Colon (tissue), 2 donors: ENCODE measurements around the gene CCNT2.
"Not testable (repeated sequence)": the region's sequence is repeated elsewhere in the genome, so short reads cannot be mapped to it uniquely, and the experiment has no call there.

Source experiments
- FAIRE-seq: peaks from 2 replicates; lab custom pipeline; 2012; peaks lifted over from hg19 to GRCh38; lab: Jason Lieb, UNC
- donor health status: control.
- donor health status: control.

Gene CCNT2

GRCh38 chr2:134976074-134976702 lies 57.6 kb downstream of the CCNT2 start:
- no peak for FAIRE-seq

GRCh38 chr2:134977104-134977503 lies 58.5 kb downstream of the CCNT2 start:
- FAIRE-seq, result not testable (repeated sequence)

- no peak for FAIRE-seq
These were observed 60.6 kb downstream of the CCNT2 start for GRCh38 chr2:134979221-134979620.

- FAIRE-seq, result no peak
These were observed 62.0 kb downstream of the CCNT2 start for GRCh38 chr2:134980639-134981038.

GRCh38 chr2:134982603-134983002 lies 64.0 kb downstream of the CCNT2 start:
- no peak for FAIRE-seq

GRCh38 chr2:134985061-134985460 lies 66.4 kb downstream of the CCNT2 start:
- FAIRE-seq, result no peak

- no peak for FAIRE-seq
These were observed 70.5 kb downstream of the CCNT2 start for GRCh38 chr2:134988994-134989605.

GRCh38 chr2:134999521-134999920 lies 80.9 kb downstream of the CCNT2 start:
- no peak for FAIRE-seq

GRCh38 chr2:135002836-135003235 lies 84.2 kb downstream of the CCNT2 start:
- FAIRE-seq, result no peak

GRCh38 chr2:135004005-135004746 lies 85.6 kb downstream of the CCNT2 start:
- no peak for FAIRE-seq

- FAIRE-seq, result no peak
These were observed 87.1 kb downstream of the CCNT2 start for GRCh38 chr2:135005753-135006152.
